NCI-H345 treated with DMSO at 0.1 percent for 48 hours (cell line): ENCODE data around the gene TMEM240.
"Not testable (repeated sequence)": the region's sequence is repeated elsewhere in the genome, so short reads cannot be mapped to it uniquely, and the experiment has no call there.

Source experiments
- DNase-seq: peaks from one replicate; lab custom pipeline; 2025; ENCODE audit not compliant: unreplicated experiment; lab: John Stamatoyannopoulos, UW

The TMEM240 gene

DNA sequence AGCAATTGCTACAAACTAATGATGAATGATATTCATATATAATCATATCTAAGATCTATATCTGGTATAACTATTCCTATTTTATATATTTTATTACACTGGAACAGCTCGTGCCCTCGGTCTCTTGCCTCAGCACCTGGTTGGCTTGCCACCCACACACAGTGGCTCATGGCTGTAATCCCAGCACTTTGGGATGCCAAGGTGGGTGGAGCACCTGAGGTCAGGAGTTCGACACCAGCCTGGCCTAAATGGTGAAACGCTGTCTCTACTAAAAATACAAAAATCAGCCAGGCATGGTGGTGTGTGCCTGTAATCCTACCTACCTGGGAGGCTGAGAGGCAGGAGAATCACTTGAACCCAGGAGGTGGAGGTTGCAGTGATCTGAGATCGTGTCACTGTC lies 34.6 kb downstream of the TMEM240 start:
- not testable (repeated sequence) for DNase-seq

DNA sequence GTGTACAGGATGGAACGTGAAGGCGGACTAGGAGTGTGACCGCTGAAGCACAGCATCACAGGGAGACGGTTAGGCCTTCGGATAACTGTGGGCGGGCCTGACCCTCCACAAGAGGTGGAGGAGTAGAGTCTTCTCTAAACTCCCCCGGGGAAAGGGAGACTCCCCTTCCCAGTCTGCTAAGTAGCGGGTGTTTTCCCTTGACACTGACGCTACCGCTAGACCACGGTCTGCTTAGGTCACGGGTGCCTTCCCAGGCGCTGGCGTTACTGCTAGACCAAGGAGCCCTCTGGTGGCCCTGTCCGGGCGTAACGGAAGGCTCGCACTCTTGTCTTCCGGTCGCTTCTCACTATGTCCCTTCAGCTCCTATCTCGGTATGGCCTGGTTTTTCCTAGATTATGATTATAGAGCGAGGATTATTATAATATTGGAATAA lies 35.0 kb downstream of the TMEM240 start:
- not testable (repeated sequence) for DNase-seq

DNA sequence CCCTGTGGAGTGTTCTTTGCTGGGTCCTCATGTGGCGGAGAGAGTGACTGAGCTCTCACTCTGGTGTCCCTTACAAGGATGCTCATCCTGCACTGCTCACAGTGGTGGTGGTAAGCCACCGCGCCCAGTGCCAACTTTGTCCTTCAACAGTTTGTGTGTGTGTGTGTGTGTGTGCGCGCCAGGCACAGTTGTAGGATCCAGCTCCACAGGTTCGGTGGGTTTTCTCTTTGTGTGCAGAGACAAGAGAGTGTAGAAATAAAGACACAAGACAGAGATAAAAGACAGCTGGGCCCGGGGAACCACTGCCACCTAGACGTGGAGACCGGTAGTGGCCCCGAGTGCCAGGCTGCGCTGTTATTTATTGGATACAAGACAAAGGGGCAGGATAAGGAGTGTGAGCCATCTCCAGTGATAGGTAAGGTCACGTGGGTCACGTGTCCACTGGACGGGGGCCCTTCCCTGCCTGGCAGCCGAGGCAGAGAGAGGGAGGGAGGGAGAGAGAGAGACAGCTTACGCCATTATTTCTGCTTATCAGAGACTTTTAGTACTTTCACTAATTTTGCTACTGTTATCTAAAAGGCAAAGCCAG lies 35.6 kb downstream of the TMEM240 start:
- peak; percentile 55 for DNase-seq

DNA sequence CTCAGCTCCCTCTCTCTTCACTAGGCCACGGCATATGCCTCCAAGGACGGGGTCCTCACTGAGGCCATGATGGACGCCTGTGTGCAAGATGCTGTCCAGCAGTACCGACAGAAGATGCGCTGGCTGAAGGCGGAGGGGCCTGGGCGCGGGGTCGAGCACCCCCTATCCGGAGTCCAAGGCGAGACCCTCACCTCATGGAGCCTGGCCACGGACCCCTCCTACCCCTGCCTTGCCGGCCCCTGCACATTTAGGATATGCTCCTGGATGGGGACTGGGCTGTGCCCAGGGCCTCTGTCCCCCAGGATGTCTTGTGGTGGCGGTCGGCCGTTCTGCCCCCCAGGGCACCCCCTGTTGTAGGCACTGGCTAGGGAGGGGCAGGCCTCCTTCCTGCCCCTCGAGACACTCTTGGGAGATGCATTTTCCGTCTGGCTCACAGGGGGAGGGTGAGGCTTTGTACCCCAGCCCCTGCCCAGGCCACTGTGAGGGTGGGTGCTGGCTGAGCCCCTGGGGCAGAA lies 44.9 kb downstream of the TMEM240 start:
- DNase-seq: not testable (repeated sequence)

DNA sequence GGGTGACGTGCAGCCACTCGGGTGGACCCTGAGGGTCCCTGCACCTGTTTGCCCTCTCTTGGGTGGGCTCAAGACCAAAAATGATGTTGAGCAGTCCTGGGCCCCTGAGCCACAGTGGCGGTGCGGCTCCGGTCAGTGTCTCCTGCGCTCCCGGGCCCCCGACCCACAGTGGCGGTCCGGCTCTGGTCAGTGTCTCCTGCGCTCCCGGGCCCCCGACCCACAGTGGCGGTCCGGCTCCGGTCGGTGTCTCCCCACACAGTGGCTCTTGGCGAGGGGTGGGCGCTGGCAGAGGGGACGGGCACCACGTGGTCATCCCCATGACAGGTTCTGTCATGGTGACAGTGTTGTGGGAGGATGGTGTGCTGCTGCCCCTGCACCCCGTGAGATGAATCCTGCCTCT lies 46.1 kb downstream of the TMEM240 start:
- not testable (repeated sequence) for DNase-seq

DNA sequence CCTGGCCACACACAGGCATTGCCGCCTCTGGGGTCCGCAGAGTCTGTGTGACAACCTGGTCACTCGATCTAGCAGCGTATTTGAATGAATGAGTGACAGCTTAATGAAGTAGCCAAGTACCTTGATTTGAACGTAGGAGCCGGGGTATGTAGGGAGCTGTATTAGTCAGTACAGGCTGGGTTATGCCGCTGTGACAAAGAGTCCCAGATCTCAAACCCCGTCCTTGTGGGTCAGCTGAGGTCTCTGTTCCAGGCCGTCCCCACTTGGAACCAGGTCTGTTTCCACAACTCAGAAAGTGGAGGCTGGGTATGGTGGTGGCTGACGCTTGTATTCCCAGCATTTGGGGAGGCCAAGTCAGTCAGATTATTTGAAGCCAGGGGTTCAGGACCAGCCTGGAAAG lies 48.8 kb downstream of the TMEM240 start:
- DNase-seq: no peak

DNA sequence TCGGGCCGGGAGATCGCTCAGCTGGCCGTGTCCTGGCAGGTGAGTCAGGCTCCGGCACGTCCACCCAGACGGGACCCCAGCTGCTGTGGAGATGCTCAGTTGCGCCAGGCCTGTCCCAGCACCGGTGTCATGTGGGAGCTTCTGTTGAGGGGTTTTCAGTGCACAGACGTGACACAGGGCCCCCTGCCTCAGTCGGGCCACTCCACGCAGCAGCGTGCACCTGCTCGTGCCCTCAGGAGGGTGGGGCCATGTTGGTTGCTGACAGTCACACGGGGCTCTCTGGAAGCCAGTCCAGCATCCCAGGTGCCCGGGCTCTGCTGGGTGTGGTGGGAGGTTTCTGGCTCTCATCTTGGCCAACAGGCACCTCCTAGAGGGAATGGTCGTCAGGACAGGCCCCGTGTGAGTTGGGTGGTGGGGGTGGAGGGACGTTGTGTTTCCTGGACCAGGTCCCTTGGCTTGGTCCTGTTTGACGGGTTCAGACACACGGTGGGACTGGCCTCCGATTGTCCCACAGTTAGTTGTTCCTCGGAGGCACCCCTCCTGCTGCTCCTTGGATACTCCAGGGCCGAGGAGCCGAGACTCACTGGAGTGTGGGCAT lies 49.7 kb downstream of the TMEM240 start:
- DNase-seq: no peak

DNA sequence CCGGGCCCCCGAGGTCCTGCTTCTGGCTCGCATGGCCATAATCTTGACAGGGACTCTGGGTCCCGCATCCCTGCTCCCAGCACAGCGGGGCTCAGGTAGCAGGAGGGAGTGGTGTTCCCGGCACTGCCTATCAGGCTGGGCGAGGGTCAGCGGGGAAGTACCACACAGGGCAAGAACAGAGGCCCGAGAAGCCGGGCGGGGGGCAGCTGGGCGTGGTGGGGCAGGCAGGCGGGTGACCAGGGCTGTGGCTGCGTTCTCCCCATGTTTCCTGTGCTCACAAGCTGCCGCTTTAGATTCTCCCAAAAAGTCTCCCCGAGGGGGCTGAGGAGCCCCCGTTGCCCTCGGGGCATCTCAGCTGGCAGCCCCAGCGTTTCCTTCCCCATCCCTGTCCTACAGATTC lies 50.6 kb downstream of the TMEM240 start:
- DNase-seq: no peak

DNA sequence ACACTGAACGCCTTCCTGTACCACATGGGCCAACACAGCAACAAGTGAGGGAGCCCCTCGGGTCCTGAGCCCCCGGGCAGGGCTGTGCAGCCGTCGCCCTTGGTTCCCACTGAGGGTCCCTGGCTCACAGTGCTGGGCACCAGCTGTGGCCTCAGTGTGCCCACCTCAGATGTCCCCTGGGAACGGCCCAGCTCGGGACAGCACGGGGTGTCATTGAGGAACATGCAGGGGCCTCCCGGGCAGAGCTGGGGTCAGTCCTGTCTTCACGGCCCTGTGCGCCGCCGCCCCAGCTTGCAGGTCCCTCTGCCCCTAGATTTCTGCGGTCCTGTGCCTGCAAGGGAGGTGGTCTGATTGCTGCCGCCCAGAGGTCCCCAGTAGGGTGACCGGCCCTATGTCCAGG lies 51.2 kb downstream of the TMEM240 start:
- DNase-seq: no peak

DNA sequence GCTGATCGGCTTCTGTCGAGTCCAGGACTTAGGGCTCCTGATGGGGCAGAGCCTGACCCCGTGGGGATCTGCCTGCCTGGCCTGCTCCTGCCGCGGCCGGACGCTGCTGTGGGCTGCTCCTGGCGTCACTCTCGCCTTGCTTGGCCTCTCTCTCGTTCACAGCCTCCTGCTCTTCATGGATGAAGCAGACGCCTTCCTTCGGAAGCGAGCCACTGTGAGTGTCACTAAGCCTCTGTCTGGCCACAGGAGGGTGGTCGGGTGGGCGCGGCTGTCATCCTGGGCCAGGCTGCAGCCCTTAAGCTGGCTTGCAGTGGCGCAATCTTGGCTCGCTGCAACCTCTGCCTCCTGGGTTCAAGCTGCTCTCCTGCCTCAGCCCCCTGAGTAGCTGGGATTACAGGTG lies 52.7 kb downstream of the TMEM240 start:
- DNase-seq: no peak

DNA sequence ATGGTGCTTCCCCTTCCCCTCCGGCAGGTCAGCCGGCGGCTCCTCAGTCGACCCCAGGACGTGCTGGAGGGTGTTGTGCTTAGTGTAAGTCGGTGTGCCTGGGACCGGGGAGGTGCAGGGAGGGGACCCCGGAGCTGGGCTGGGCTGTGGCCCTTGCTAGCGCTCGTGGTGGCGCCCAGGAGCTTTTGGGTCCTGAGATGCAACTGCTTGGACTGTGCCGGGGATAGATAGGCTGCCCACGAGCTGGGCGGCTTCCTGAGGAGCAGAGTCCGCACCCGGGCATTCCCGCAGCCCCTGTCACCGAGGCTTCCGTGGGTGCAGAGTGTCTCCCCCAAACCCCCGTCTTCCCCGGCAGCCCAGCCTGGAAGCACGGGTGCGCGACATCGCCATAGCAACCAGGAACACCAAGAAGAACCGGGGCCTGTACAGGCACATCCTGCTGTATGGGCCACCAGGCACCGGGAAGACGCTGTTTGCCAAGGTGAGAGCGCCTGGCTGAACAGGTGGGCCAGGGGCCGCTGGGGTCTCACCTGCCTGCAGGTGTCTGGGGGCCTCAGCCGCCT lies 54.6 kb downstream of the TMEM240 start:
- not testable (repeated sequence) for DNase-seq

DNA sequence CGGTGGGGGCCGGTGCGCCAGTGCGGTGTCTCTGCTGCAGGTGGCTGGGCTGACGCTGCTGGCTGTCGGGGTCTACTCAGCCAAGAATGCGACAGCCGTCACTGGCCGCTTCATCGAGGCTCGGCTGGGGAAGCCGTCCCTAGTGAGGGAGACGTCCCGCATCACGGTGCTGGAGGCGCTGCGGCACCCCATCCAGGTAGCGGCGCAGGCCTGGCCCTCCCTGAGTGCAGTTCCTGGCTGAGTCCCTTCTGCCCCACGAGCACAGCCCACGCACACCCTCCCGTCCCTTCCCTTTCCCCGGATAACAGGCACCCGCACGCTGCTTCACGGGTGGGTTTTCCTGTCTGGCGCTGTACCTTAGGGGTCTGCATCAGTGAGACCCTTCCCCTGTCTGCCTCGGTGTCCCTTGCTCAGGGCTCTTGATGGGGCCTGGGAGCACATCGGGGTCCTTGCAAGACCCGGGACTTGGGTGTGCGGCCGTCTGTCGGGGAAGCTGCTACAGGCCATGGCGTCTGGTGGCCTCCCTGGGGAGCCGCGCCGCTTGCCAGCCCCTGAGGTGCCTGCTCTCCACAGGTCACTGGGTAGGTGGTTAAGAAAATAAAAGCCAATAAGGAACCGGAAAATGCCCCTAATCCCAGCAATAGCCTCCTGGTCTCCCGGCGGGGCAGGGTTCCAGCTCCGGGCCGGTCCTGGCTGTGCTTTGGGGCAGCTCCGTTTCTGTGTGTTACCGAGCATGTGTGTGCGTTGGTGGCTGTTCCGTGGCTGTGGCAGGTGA lies 55.3 kb downstream of the TMEM240 start:
- DNase-seq: not testable (repeated sequence)
